Measurements from ENCODE around the gene GOLGB1.
A peak's percentile ranks its signal among the peaks of the same experiment; 100 is the strongest.
"Not testable (repeated sequence)": the region's sequence is repeated elsewhere in the genome, so short reads cannot be mapped to it uniquely, and the experiment has no call there.

Gene GOLGB1

DNA sequence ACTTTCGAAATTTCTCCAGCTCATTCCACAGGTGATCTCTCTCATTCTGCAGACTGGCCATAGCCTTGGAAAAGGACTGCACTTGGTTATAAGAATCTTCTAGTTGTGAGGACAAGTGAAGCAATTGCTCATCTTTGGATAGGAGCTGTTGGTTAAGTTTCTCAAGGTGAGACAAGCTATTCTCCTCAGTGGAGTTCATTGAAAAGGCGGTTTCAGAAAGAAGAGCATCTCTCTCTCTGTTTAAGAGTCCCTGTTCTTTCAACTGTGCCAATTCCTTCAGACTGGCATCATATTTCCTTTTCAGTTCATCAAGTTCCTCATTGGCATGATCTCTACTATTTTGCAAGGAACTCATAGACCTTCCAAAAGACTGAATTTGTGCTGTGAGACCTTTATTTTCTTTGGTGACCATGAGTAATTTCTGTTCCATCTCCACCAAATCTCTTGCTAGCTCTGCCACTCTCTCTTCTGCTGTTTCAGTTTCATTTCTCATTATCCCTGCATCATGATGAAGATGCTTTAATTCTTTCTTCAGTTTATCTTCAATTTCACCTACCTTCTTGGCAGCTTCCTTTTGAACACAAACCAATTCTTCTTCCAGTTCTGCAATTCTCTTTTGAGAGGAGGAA lies 58.6 kb downstream of the GOLGB1 start:
- DNase-seq (ENCODE audit: low spot score), result peak; percentile 37

- not testable (repeated sequence) for DNase-seq (ENCODE audit: low spot score)
These were observed 60.8 kb downstream of the GOLGB1 start for GRCh38 chr3:121688747-121689146.

DNA sequence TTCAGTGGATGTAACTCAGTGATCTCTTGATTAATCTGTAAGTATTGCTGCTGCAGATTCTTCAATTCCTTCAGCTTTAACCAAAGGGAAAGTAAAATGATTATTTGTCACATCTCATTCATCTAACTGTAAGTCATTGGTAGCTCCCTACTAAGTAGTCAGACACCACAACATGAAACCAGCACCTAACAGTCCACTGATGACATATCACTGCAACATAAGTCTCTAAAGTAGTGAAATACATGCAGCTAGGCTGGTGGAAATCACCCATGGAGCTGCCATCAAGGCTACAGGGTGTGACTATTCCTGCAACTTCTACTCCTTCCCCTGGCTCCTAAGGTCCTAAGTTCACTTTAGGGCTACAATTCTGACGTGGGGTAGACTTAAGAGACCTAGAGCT lies 67.7 kb downstream of the GOLGB1 start:
- DNase-seq (ENCODE audit: low spot score), result no peak

GRCh38 chr3:121677141-121677540 lies 72.4 kb downstream of the GOLGB1 start:
- no peak for DNase-seq (ENCODE audit: low spot score)

DNA sequence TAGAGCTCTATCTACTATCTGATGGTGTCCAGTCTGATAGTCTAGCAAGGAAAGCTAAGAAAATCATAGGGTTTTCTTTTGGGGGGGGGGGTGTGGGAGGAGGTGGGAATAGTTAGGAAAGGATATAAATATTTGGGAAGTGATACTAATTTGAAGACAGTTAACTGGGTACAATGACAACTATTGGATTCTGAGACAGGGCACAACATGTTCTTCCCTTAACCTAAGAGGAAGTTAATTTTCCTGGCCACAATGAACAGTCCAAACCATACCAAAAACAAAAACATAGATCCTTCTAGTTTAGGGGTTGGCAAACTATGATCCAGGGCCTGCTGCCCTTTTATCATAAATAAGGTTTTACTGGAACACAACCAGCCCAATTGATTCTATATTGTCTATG lies 78.9 kb downstream of the GOLGB1 start:
- no peak for DNase-seq (ENCODE audit: low spot score)

DNA sequence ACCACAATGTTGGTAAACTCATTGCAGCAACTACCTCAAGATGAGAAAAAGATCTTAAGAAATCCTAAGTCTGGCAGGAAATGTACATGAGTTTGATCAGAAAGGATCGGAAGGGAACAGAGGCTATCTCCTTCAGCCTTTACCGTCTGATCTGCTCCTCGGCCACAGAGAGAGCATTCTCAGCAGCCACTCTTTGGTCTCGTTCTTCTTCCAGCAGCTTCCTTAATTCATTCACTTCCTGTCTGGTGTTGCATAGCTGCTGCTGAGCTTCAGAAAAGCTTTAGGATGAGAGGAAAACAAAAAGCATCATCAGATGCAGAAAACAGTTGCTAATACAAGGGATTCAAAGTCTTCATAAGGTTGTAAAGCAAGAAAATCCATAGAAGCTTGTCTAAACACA lies 82.2 kb downstream of the GOLGB1 start:
- DNase-seq (ENCODE audit: low spot score), result peak; percentile 42

DNA sequence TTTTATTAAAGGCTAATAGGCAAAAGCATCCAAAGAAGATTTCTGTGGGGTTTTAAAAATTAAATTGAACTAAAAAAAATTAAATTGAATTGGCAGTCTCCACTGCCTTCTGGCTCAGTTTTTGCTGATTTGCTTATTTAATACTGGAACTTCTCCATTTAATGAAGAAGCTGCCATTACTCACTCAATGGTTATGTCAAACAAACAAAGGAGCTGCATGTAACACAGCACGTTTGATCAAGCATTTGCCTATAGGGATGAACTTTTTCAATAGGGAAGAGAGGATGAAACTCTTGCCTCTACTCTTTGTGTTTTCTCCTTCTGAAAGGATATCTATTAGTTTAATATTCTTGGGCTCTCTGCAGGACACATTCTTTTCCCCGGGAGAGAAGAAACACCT lies 84.1 kb downstream of the GOLGB1 start:
- DNase-seq (ENCODE audit: low spot score), result no peak

DNA sequence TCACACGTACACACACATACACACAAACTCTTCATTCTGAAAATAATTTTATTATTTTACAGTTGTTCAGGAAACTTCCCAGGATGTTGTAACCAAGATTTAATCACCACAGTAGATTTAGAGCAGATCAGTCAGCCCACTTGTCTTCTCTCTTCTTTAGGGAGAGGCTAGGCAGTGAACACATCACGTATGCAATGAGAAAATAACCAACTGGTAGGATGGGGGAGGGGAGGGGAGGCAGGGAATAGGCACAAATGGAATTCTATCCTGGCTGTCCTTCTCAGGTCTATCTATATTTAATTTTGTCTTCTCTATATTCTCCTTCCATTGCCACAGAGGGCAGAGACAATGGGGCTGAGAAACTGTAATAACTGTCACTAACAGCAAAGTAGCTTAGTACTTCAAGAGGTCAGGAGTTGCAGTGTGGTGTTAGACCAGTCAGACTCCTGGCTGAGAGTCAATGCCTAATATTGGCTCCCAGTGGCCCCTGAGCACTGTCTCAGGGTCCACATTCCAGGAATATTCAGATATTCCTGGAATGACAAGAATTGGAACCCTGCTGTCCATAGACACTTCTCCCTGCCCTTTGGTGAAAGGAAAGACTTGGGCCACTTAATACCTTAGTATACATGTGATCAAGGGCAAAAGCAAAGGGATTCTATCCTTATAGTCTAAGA lies 86.2 kb downstream of the GOLGB1 start:
- DNase-seq (ENCODE audit: low spot score), result no peak

- DNase-seq (ENCODE audit: low spot score), result no peak
These were observed 86.8 kb downstream of the GOLGB1 start for GRCh38 chr3:121662742-121663141.

- DNase-seq (ENCODE audit: low spot score), result no peak
These were observed 88.2 kb downstream of the GOLGB1 start for GRCh38 chr3:121661376-121661775.

- peak; percentile 77 for DNase-seq (ENCODE audit: low spot score)
These were observed 89.0 kb downstream of the GOLGB1 start, which contains the start of gene HCLS1 for GRCh38 chr3:121660356-121661171. HCLS1 (minus strand) TSS chr3:121660903; CDS start chr3:121658347, 2,556 bp downstream.

DNA sequence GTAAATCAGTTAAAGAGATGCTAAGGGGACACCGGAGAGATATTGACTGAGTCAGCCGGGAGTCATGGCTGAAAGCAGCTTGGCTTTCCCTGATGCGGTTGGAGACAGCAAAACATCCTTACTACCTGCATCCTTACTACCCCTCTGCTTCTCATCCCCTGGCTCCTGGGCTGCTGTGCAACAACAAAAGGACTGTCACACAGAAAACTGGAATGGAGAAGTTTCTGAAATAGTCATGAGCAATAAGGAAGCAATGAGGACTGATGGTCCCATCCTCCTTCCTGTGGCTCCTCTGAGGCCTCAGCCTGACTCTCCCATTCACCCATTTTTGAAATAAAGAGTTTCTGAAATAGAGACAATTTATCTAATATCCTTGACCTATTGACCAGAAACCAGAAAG lies 90.0 kb downstream of the GOLGB1 start:
- DNase-seq (ENCODE audit: low spot score), result peak; percentile 25

DNA sequence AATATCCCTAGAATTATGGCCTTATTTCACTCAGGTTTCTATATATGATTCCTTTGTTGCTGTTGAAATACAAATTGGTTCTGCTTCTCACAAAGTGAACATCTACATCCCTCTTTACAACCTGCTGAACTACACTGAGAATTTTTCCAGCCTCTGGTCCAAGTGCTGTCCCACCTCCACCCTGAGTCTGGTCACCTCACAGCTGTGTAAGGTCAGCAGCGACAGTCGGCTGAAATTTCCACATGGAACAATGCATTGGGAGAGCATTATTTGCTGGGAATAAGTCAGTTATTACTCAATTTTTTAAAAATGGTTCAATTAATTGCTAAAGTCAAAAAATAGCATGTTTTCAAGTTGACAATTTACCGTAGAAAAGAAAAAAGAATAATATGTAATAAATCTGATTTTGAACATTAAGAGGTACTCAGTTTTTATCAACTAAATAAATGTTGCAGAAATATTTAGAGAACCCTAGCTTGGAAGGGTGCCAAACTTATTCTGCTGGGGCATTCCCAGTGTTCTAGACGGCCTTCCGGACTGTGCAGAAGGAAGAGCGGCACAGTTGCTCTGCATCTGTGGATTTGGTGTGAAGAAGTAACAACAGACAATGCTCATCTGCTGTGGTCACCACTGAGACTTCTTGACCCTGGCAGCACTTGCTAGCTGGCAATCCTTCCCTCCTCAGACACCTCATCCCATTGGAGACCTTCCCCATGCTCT lies 90.7 kb downstream of the GOLGB1 start:
- DNase-seq (ENCODE audit: low spot score), result no peak

GRCh38 chr3:121654493-121655385 lies 94.8 kb downstream of the GOLGB1 start:
- DNase-seq (ENCODE audit: low spot score), result no peak

DNA sequence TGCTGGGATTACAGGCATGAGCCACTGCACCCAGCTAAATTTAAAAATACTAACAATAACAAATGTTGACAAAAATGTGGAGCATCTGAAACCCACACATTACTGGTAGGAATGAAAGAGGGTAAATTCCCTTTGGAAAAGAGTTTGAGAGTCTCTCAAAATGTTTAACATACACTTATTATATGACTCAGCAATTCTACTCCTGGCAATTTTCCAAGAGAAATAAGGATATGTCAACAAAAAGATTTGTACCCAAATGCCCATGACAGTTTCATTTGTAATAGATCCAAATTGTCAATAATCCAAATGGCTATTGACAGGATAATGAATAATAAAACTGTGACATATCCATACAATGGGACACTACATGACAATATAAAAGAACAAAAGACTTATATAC lies 97.9 kb downstream of the GOLGB1 start:
- no peak for DNase-seq (ENCODE audit: low spot score)

DNA sequence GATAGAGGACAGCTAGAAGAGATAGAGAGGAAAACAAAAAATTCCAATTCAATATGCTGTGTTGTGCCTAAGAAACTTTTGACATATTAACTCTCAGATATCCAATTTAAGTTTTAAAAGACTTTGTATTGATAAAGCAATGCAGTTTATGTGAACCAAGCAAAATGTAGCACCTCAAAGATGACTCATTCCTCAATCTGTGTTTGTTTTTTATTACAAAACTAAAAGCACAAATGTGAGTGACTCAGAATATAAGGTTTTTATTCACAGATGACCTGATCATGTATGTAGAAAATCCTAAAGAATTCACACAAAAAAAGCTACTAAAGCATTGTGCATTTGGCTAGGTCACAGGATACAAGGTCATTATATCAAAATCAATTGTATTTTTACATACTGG lies 99.9 kb downstream of the GOLGB1 start:
- DNase-seq (ENCODE audit: low spot score), result no peak

- peak; percentile 30 for DNase-seq (ENCODE audit: low spot score)
These were observed 101.2 kb downstream of the GOLGB1 start for GRCh38 chr3:121648219-121648958.

GRCh38 chr3:121645054-121645453 lies 104.5 kb downstream of the GOLGB1 start:
- no peak for DNase-seq (ENCODE audit: low spot score)

DNA sequence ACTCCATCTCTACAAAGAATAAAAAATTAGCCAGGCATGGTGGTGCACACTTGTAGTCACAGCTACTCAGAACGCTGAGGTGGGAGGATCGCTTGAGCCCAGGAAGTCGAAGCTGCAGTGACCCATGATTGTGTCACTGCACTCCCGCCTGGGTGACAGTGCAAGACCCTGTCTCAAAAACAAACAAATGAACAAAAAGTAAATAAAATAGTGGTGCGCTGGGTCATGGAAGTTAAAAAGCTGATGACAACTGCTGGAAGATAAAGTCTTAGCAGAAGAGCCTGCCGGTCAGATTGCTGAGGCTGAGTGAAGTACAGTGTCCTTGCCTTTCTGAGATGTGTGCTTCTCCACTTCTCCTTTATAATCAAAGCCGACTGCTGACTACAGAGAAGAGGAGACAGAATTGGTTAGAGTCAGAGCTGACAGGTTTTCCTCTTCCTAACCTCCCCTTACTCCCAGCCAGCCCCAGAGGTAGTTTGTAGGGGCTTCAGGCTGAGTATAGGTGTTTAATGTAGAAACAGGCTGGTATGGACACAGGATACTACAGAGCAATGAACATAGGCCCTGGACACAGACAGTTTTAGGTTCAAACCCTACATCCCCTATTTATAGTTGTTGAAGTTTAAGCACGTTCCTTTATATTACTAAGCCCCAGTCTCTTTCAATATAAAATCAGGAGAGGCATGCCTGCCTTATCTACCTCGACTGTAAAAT lies 106.8 kb downstream of the GOLGB1 start:
- DNase-seq (ENCODE audit: low spot score), result no peak

DNA sequence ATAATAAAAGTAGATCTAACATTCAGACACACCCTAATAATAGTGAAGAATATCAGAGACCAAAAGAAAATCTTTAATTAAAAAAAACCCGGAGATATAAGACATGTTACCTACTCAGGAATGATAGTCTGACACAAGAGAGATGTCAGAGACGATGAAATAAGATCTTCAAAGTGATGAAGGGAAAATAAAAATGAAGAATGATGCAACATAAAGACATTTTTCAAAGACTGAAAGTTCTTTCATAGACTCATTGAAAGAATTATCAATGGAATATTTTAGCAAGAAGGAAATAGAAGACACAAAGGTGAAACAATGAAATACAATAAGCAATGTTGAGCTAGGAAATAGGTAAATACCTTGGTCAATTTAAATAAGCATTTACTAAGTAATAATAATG lies 108.4 kb downstream of the GOLGB1 start:
- DNase-seq (ENCODE audit: low spot score), result no peak
